NCI-H524 treated with DMSO at 0.1 percent for 48 hours (cell line): ENCODE measurements around the gene FHAD1.
"Not testable (repeated sequence)": the region's sequence is repeated elsewhere in the genome, so short reads cannot be mapped to it uniquely, and the experiment has no call there.

ENCODE experiments used
- DNase-seq: peaks from one replicate; lab custom pipeline; 2025; lab: John Stamatoyannopoulos, UW

FHAD1 gene

GRCh38 chr1:15370781-15371520 lies 123.9 kb downstream of the FHAD1 start:
- no peak for DNase-seq

- no peak for DNase-seq
These were observed 124.9 kb downstream of the FHAD1 start for GRCh38 chr1:15371610-15372545.

- DNase-seq = no peak
These were observed 131.7 kb downstream of the FHAD1 start for GRCh38 chr1:15378729-15379128.

GRCh38 chr1:15379151-15379550 lies 132.1 kb downstream of the FHAD1 start:
- not testable (repeated sequence) for DNase-seq

- DNase-seq = no peak
These were observed 133.8 kb downstream of the FHAD1 start for GRCh38 chr1:15380601-15381508.

GRCh38 chr1:15381805-15382204 lies 134.8 kb downstream of the FHAD1 start:
- DNase-seq = no peak

GRCh38 chr1:15382601-15383518 lies 135.8 kb downstream of the FHAD1 start:
- DNase-seq = no peak

- DNase-seq = no peak
These were observed 136.8 kb downstream of the FHAD1 start for GRCh38 chr1:15383810-15384209.

GRCh38 chr1:15384301-15384901 lies 137.4 kb downstream of the FHAD1 start:
- no peak for DNase-seq

- DNase-seq = no peak
These were observed 138.4 kb downstream of the FHAD1 start for GRCh38 chr1:15385420-15385819.

- no peak for DNase-seq
These were observed 139.2 kb downstream of the FHAD1 start for GRCh38 chr1:15386164-15386749.

- DNase-seq = no peak
These were observed 141.3 kb downstream of the FHAD1 start for GRCh38 chr1:15388201-15388880.

GRCh38 chr1:15389828-15390227 lies 142.8 kb downstream of the FHAD1 start:
- not testable (repeated sequence) for DNase-seq

- no peak for DNase-seq
These were observed 143.6 kb downstream of the FHAD1 start for GRCh38 chr1:15390667-15391066.

GRCh38 chr1:15391366-15391765 lies 144.3 kb downstream of the FHAD1 start:
- DNase-seq = no peak

GRCh38 chr1:15393475-15394257 lies 146.6 kb downstream of the FHAD1 start:
- no peak for DNase-seq

- DNase-seq = no peak
These were observed 147.3 kb downstream of the FHAD1 start for GRCh38 chr1:15394258-15394690.

GRCh38 chr1:15397236-15397635 lies 150.2 kb downstream of the FHAD1 start:
- DNase-seq = no peak

- DNase-seq = no peak
These were observed 152.7 kb downstream of the FHAD1 start for GRCh38 chr1:15399710-15400109.
